HepG2 (cell line): ENCODE results near the gene ADD2. TPM values are rescaled to one million over a fixed set of nuclear protein-coding genes. Genes with fewer than 3 reads are reported as not detected.
A peak's percentile ranks its signal among the peaks of the same experiment; 100 is the strongest.

Experiments used
- ATAC-seq: fragments of 200-7000 bp; cut with Tn5 transposase; 3 replicates; pipeline ENCODE4 v1.9.1; 2020; ENCODE audit warnings: mild to moderate bottlenecking, moderate library complexity
- BruUV-seq: library from RNA; stranded (reverse); fragments of 400-500 nt; replicated peaks from 2 replicates; lab custom pipeline; 2021; lab: Mats Ljungman, UMichigan
- CTCF ChIA-PET: fragments of 300-600 bp; formaldehyde crosslinking; extraction: SDS; loops from one replicate; lab custom pipeline; 2021; ENCODE audit warnings: low total read pairs, inconsistent platforms, low intra/inter-chr PET ratio; lab: Yijun Ruan, JAX
- POLR2A ChIA-PET: fragments of 350-600 bp; sonication (Branson Sonifier 250); formaldehyde crosslinking; loops from one replicate; lab custom pipeline; 2020; ENCODE audit warnings: antibody characterized with exemption, inconsistent platforms; lab: Yijun Ruan, JAX
- DNase-seq: peaks from one replicate; pipeline ENCODE4 v3.0.0-alpha.2; 2015; ENCODE audit warnings: low spot score
- FAIRE-seq: peaks from 3 replicates; lab custom pipeline; 2011; peaks lifted over from hg19 to GRCh38; lab: Jason Lieb, UNC
- H2AFZ ChIP-seq: one replicate; pipeline ENCODE4 v1.6.1; 2011; ENCODE audit warnings: low read length, inconsistent platforms
- H3K27ac ChIP-seq: fragments of 300-600 bp; 3 replicates; pipeline ENCODE4 v1.8.0; 2011; ENCODE audit warnings: mixed run types, mild to moderate bottlenecking, mixed read lengths, low read length, inconsistent platforms; ENCODE audit not compliant: insufficient read depth; ENCODE audit errors: extremely low read length
- H3K27me3 ChIP-seq, 2 experiments: fragments of 200-600 bp in 1 of 2; 2 replicates in 1 of 2; 3 replicates in 1 of 2; pipeline versions ENCODE4 v1.6.0 to v1.8.0; 2011; ENCODE audit warnings: low read length in 2 of 2, mild to moderate bottlenecking in 2 of 2, moderate library complexity in 2 of 2, inconsistent platforms in 1 of 2; ENCODE audit not compliant: insufficient read depth in 2 of 2, control insufficient read depth in 1 of 2
- H3K36me3 ChIP-seq, 2 experiments: fragments of 200-600 bp in 1 of 2; replicated peaks in 1 of 2; 2 replicates in 1 of 2; 3 replicates in 1 of 2; pipeline versions ENCODE4 v1.5.1 to v1.8.0; 2011; ENCODE audit warnings: low read length in 2 of 2, inconsistent platforms in 1 of 2; ENCODE audit not compliant: insufficient read depth in 2 of 2, control insufficient read depth in 1 of 2
- H3K4me1 ChIP-seq: 2 replicates; pipeline ENCODE4 v1.5.1; 2012; ENCODE audit warnings: low read length, inconsistent platforms; ENCODE audit not compliant: insufficient read depth
- H3K4me2 ChIP-seq: 2 replicates; pipeline ENCODE4 v1.6.0; 2011; ENCODE audit warnings: low read depth, low read length, inconsistent platforms
- H3K4me3 ChIP-seq, 3 experiments: fragments of 200-600 bp in 1 of 3; sonication (generic), shearing (Covaris generic) in 1 of 3; replicated peaks in 1 of 3; 2 replicates each; pipeline ENCODE4 v1.5.1; 2011 to 2016; ENCODE audit warnings: low read length in 3 of 3, inconsistent platforms in 2 of 3, low read depth in 2 of 3, mild to moderate bottlenecking in 2 of 3, control low read depth in 1 of 3, mixed read lengths in 1 of 3; ENCODE audit not compliant: insufficient read depth in 1 of 3
- H3K79me2 ChIP-seq: one replicate; pipeline ENCODE4 v1.6.1; 2011; ENCODE audit warnings: low read length, inconsistent platforms; ENCODE audit not compliant: insufficient read depth
- H3K9ac ChIP-seq: 2 replicates; pipeline ENCODE4 v1.6.0; 2011; ENCODE audit warnings: mild to moderate bottlenecking, low read depth, low read length, inconsistent platforms; ENCODE audit not compliant: insufficient read depth
- H3K9me3 ChIP-seq: 2 replicates; pipeline ENCODE4 v1.5.1; 2012; ENCODE audit warnings: mild to moderate bottlenecking, low read length
- H4K20me1 ChIP-seq: 2 replicates; pipeline ENCODE4 v1.6.0; 2011; ENCODE audit warnings: inconsistent platforms, mild to moderate bottlenecking, low read length, moderate library complexity; ENCODE audit not compliant: insufficient read depth
- GABPA ChIP-seq, 2 experiments: IDR thresholded peaks; 2 replicates each; pipeline ENCODE4 v1.6.1; 2011 to 2016; ENCODE audit warnings: low read depth in 2 of 2, low read length in 1 of 2, missing biosample characterization in 1 of 2, missing genetic modification characterization in 1 of 2
- ZNF296 ChIP-seq: sonication (generic); formaldehyde crosslinking; conservative IDR thresholded peaks from 2 replicates; pipeline ENCODE4 v1.5.0; 2020; ENCODE audit warnings: mild to moderate bottlenecking, missing genetic modification reagents
- WGBS: methylation state at CpG from one replicate; pipeline ENCODE4 v1.1.6; 2017; ENCODE audit warnings: low lambda C conversion rate; 5-methylcytosine and 5-hydroxymethylcytosine counted together
- in situ Hi-C: cut with HindIII; loops from 2 replicates; pipeline ENCODE4 v1.10.0; 2017; ENCODE audit warnings: low pct_unique_long_range_greater_than_20kb; ENCODE audit not compliant: extremely low pct_ligation_motif_present
- intact Hi-C: fragments of 100-400 bp; cut with micrococcal nuclease; formaldehyde crosslinking; loops from one replicate; pipeline ENCODE4 v1.10.0; 2022; ENCODE audit not compliant: unreplicated experiment
- polyA plus RNA-seq, 8 experiments: library from polyadenylated mRNA; depleted of rRNA in 3 of 8; stranded (reverse) in 7 of 8; unstranded in 1 of 8; fragments of >200 nt; fragmentation: Illumina TruSeq in 4 of 8; extraction: Trizol in 4 of 8; gene quantifications; 2 replicates each; pipeline versions ENCODE4 v1.2.1 to v1.2.3, GENCODE V29; 2011 to 2016; ENCODE audit warnings: low read depth in 4 of 8, missing spikeins in 1 of 8, mixed read lengths in 1 of 8; ENCODE audit not compliant: insufficient read depth in 1 of 8
- total RNA-seq, 5 experiments: library from RNA; depleted of rRNA; stranded (reverse); fragments of >200 nt; fragmentation: Illumina TruSeq; extraction: Trizol; gene quantifications; 2 replicates each; pipeline ENCODE4 v1.2.3, GENCODE V29; 2016; ENCODE audit warnings: low read depth in 1 of 5
- TF ChIP-seq, protein P1 (sequence below): fragments of 450-650 bp; IDR thresholded peaks from 2 replicates; pipeline ENCODE4 v1.6.1; 2016
- TF ChIP-seq, protein P2 (sequence below): sonication (generic); formaldehyde crosslinking; IDR thresholded peaks from 2 replicates; pipeline ENCODE4 v1.4.0; 2020; ENCODE audit warnings: missing genetic modification reagents

The ADD2 gene
- total and polyA plus RNA-seq, 2 of the 13 experiments (the other 11 are each of a cell fraction or from before 2014, with no cell fraction given): 0.05 to 0.13 TPM

DNA sequence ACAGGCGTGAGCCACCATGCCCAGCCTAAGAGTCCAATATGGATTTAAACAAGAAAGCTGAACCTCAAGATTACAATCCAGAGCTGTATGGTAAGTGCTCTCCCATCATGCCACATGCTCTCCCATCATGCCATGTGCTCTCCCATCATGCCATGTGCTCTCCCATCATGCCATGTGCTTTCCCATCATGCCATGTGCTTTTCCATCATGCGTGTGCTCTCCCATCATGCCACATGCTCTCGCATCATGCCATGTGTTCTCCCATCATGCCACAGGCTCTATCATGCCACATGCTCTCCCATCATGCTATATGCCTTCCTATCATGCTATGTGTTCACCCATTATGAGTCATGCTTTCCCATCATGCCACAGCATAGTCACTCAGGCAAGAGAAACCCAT, 20.7 kb downstream of the ADD2 start:
- H4K20me1 ChIP-seq: no peaks in the 10 kb centered on the region
- no TSS peak for BruUV-seq
- in situ Hi-C loops (no loop called here), intact Hi-C loops (no loop called here)
- no peaks in the 10 kb centered on the region for H3K4me1 ChIP-seq
- no peak overlapping the region for H3K4me2 ChIP-seq
- 35% methylated on average over 3 of the region's 3 CpGs for WGBS
- no peak overlapping the region for H3K27ac ChIP-seq
- FAIRE-seq (no peak), DNase-seq (no peak), ATAC-seq (no peak)
- ChIA-PET CTCF (no interaction called here), POLR2A (interaction anchor here (0.7 kb wide), 1 partner anchor 390 kb away, joined by 4 read pairs; no protein-coding TSS in a partner anchor)
- no peaks in the 10 kb centered on the region for H3K36me3 ChIP-seq
- peaks cover 0 to 4% of the 10 kb centered on the region in 2 experiments; a peak in 1 of 5 replicates for H3K27me3 ChIP-seq
- no peaks in the 10 kb centered on the region for H3K79me2 ChIP-seq
- no peak overlapping the region for H2AFZ ChIP-seq
- TF ChIP-seq GABPA (IDR thresholded peaks at IDR 0.05; ENCODE audit: low read depth, low read length): 0 out of 2 replicates have a peak, but pooled peaks have one; percentile 11
- no peak for TF ChIP-seq GABPA (CRISPR knock-in tag; IDR thresholded peaks at IDR 0.05; ENCODE audit: low read depth)
- no peak for TF ChIP-seq ZNF296 (CRISPR knock-in tag)
- TF ChIP-seq, protein P1, sequence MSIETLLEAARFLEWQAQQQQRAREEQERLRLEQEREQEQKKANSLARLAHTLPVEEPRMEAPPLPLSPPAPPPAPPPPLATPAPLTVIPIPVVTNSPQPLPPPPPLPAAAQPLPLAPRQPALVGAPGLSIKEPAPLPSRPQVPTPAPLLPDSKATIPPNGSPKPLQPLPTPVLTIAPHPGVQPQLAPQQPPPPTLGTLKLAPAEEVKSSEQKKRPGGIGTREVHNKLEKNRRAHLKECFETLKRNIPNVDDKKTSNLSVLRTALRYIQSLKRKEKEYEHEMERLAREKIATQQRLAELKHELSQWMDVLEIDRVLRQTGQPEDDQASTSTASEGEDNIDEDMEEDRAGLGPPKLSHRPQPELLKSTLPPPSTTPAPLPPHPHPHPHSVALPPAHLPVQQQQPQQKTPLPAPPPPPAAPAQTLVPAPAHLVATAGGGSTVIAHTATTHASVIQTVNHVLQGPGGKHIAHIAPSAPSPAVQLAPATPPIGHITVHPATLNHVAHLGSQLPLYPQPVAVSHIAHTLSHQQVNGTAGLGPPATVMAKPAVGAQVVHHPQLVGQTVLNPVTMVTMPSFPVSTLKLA: peak; percentile 100
- TF ChIP-seq, protein P2, sequence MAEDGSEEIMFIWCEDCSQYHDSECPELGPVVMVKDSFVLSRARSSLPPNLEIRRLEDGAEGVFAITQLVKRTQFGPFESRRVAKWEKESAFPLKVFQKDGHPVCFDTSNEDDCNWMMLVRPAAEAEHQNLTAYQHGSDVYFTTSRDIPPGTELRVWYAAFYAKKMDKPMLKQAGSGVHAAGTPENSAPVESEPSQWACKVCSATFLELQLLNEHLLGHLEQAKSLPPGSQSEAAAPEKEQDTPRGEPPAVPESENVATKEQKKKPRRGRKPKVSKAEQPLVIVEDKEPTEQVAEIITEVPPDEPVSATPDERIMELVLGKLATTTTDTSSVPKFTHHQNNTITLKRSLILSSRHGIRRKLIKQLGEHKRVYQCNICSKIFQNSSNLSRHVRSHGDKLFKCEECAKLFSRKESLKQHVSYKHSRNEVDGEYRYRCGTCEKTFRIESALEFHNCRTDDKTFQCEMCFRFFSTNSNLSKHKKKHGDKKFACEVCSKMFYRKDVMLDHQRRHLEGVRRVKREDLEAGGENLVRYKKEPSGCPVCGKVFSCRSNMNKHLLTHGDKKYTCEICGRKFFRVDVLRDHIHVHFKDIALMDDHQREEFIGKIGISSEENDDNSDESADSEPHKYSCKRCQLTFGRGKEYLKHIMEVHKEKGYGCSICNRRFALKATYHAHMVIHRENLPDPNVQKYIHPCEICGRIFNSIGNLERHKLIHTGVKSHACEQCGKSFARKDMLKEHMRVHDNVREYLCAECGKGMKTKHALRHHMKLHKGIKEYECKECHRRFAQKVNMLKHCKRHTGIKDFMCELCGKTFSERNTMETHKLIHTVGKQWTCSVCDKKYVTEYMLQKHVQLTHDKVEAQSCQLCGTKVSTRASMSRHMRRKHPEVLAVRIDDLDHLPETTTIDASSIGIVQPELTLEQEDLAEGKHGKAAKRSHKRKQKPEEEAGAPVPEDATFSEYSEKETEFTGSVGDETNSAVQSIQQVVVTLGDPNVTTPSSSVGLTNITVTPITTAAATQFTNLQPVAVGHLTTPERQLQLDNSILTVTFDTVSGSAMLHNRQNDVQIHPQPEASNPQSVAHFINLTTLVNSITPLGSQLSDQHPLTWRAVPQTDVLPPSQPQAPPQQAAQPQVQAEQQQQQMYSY (CRISPR knock-in tag): no peak
- H3K4me3 ChIP-seq: no peak overlapping the region
- H3K9ac ChIP-seq: no peak overlapping the region
- no peaks in the 10 kb centered on the region for H3K9me3 ChIP-seq
